Epithelial cell of esophagus (primary cell): Measurements from ENCODE around the gene PTGDS.

Source experiments
- DNase-seq: peaks from one replicate; pipeline ENCODE4 v3.0.0; 2010; ENCODE audit warnings: low read depth
- H3K4me3 ChIP-seq: 2 replicates; pipeline ENCODE4 v1.5.1; 2011; ENCODE audit warnings: mild to moderate bottlenecking, low read length, control low read depth
- CTCF ChIP-seq: IDR thresholded peaks from 2 replicates; pipeline ENCODE4 v1.5.1; 2011; ENCODE audit warnings: low read depth, mild to moderate bottlenecking, low read length, control low read depth, inconsistent platforms; ENCODE audit not compliant: insufficient read depth; ENCODE audit errors: missing control alignments

Gene PTGDS

GRCh38 chr9:137015976-137016375, 38.7 kb downstream of the PTGDS start:
- H3K4me3 ChIP-seq: no peak overlapping the region
- DNase-seq: no peak
- no peak for TF ChIP-seq CTCF

- no peak for DNase-seq
- H3K4me3 ChIP-seq: no peak overlapping the region
- no peak for TF ChIP-seq CTCF
Measured at GRCh38 chr9:137016436-137016835, 39.1 kb downstream of the PTGDS start.

GRCh38 chr9:137017071-137017470, 39.8 kb downstream of the PTGDS start:
- no peak for TF ChIP-seq CTCF
- no peak overlapping the region for H3K4me3 ChIP-seq
- DNase-seq: no peak

- DNase-seq: no peak
- no peak for TF ChIP-seq CTCF
- no peak overlapping the region for H3K4me3 ChIP-seq
Measured at GRCh38 chr9:137017791-137018497, 40.6 kb downstream of the PTGDS start.

- no peak for TF ChIP-seq CTCF
- H3K4me3 ChIP-seq: no peak overlapping the region
- DNase-seq: no peak
Measured at GRCh38 chr9:137018761-137019559, 41.7 kb downstream of the PTGDS start.

- no peak for TF ChIP-seq CTCF
- no peak for DNase-seq
- H3K4me3 ChIP-seq: no peak overlapping the region
Measured at GRCh38 chr9:137019891-137020683, 42.8 kb downstream of the PTGDS start.
